ENCODE data around the gene RPS8.
"Not testable (repeated sequence)": the region's sequence is repeated elsewhere in the genome, so short reads cannot be mapped to it uniquely, and the experiment has no call there.

Gene RPS8

GRCh38 chr1:44808063-44808937 lies 33.0 kb downstream of the RPS8 start, which contains the start of gene BTBD19:
Gene BTBD19 (plus strand): TSS chr1:44808523. CDS start chr1:44808821, 298 bp downstream.
- peaks cover 19% of the 10 kb centered on the region for H3K4me1 ChIP-seq (ENCODE audit: low read length)

GRCh38 chr1:44808938-44809917 lies 33.9 kb downstream of the RPS8 start:
- Histone ChIP-seq H3K9me3 (replicated peaks; ENCODE audit: insufficient read depth, low read length) (no peaks in the 10 kb centered on the region), H3K36me3 (replicated peaks; ENCODE audit: insufficient read depth, low read length) (no peaks in the 10 kb centered on the region), H3K4me2 (ENCODE audit: low read depth, low read length) (peak overlapping the region; percentile 7; the same call in 1 of the 2 replicates), H2AFZ (ENCODE audit: low read length) (peak overlapping the region; percentile 52), H3F3A (ENCODE audit: insufficient read depth, low read length) (peaks cover 11% of the 10 kb centered on the region; the same call in 1 of the 2 replicates), H3K4me3 (ENCODE audit: low read length) (no peak overlapping the region), H3K9me2 (replicated peaks; ENCODE audit: insufficient read depth, low read length) (no peaks in the 10 kb centered on the region), H4K20me1 (ENCODE audit: insufficient read depth, low read length) (no peaks in the 10 kb centered on the region), H3K27ac (ENCODE audit: low read length) (peak overlapping the region; percentile 54; the same call in 1 of the 2 replicates), H3K4me1 (ENCODE audit: low read length) (peaks cover 19% of the 10 kb centered on the region), H3K27me3 (replicated peaks; ENCODE audit: insufficient read depth, low read length) (no peaks in the 10 kb centered on the region), H3K79me2 (ENCODE audit: low read length) (no peaks in the 10 kb centered on the region), H3K9ac (ENCODE audit: low read length) (no peak overlapping the region)
- peak; percentile 69 for DNase-seq
- TF ChIP-seq, protein P1, sequence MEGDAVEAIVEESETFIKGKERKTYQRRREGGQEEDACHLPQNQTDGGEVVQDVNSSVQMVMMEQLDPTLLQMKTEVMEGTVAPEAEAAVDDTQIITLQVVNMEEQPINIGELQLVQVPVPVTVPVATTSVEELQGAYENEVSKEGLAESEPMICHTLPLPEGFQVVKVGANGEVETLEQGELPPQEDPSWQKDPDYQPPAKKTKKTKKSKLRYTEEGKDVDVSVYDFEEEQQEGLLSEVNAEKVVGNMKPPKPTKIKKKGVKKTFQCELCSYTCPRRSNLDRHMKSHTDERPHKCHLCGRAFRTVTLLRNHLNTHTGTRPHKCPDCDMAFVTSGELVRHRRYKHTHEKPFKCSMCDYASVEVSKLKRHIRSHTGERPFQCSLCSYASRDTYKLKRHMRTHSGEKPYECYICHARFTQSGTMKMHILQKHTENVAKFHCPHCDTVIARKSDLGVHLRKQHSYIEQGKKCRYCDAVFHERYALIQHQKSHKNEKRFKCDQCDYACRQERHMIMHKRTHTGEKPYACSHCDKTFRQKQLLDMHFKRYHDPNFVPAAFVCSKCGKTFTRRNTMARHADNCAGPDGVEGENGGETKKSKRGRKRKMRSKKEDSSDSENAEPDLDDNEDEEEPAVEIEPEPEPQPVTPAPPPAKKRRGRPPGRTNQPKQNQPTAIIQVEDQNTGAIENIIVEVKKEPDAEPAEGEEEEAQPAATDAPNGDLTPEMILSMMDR (IDR thresholded peaks at IDR 0.05; ENCODE audit: low read length) = no peak
- TF ChIP-seq EZH2phosphoT487 (IDR thresholded peaks at IDR 0.05; ENCODE audit: low read length) (no peak), EZH2 (optimal IDR thresholded peaks at IDR 0.05; ENCODE audit: low read depth, low read length) (no peak)

More at GRCh38 chr1:44808063-44808937, 33.0 kb downstream of the RPS8 start, which contains the start of gene BTBD19:
- no peak for DNase-seq
- H3K9me3 ChIP-seq (replicated peaks; ENCODE audit: insufficient read depth, low read length) = no peaks in the 10 kb centered on the region
- TF ChIP-seq, protein P1 (IDR thresholded peaks at IDR 0.05; ENCODE audit: low read length) = no peak
- TF ChIP-seq EZH2 (optimal IDR thresholded peaks at IDR 0.05; ENCODE audit: low read depth, low read length) = no peak
- H3K9ac ChIP-seq (ENCODE audit: low read length) = no peak within 1 kb of the TSS
- H3K27me3 ChIP-seq (replicated peaks; ENCODE audit: insufficient read depth, low read length) = no peaks in the 10 kb centered on the region
- H3K4me3 ChIP-seq (ENCODE audit: low read length) = no peak within 1 kb of the TSS
- H2AFZ ChIP-seq (ENCODE audit: low read length) = peak within 1 kb of the TSS; percentile 52
- peaks cover 11% of the 10 kb centered on the region; the same call in 1 of the 2 replicates for H3F3A ChIP-seq (ENCODE audit: insufficient read depth, low read length)
- H3K9me2 ChIP-seq (replicated peaks; ENCODE audit: insufficient read depth, low read length) = no peaks in the 10 kb centered on the region
- peak within 1 kb of the TSS; percentile 7; the same call in 1 of the 2 replicates for H3K4me2 ChIP-seq (ENCODE audit: low read depth, low read length)
- H3K79me2 ChIP-seq (ENCODE audit: low read length) = no peaks in the 10 kb centered on the region
- H3K27ac ChIP-seq (ENCODE audit: low read length) = peak within 1 kb of the TSS; percentile 54; the same call in 1 of the 2 replicates
- no peaks in the 10 kb centered on the region for H4K20me1 ChIP-seq (ENCODE audit: insufficient read depth, low read length)
- H3K36me3 ChIP-seq (replicated peaks; ENCODE audit: insufficient read depth, low read length) = no peaks in the 10 kb centered on the region

- H3K27ac ChIP-seq (ENCODE audit: low read length) = peak overlapping the region; percentile 54; the same call in 1 of the 2 replicates
- TF ChIP-seq, protein P1 (IDR thresholded peaks at IDR 0.05; ENCODE audit: low read length) = no peak
- TF ChIP-seq EZH2phosphoT487 (IDR thresholded peaks at IDR 0.05; ENCODE audit: low read length) (no peak), EZH2 (optimal IDR thresholded peaks at IDR 0.05; ENCODE audit: low read depth, low read length) (no peak)
- H3K9ac ChIP-seq (ENCODE audit: low read length) = no peak overlapping the region
- no peaks in the 10 kb centered on the region for H3K9me2 ChIP-seq (replicated peaks; ENCODE audit: insufficient read depth, low read length)
- peaks cover 11% of the 10 kb centered on the region; the same call in 1 of the 2 replicates for H3F3A ChIP-seq (ENCODE audit: insufficient read depth, low read length)
- H2AFZ ChIP-seq (ENCODE audit: low read length) = peak overlapping the region; percentile 52; the same call in 1 of the 2 replicates
- H3K9me3 ChIP-seq (replicated peaks; ENCODE audit: insufficient read depth, low read length) = no peaks in the 10 kb centered on the region
- H3K4me3 ChIP-seq (ENCODE audit: low read length) = no peak overlapping the region
- H3K4me2 ChIP-seq (ENCODE audit: low read depth, low read length) = no peak overlapping the region
- 0 out of 2 replicates have a peak, but pooled peaks cover 4% of the 10 kb centered on the region for H3K27me3 ChIP-seq (replicated peaks; ENCODE audit: insufficient read depth, low read length)
- no peaks in the 10 kb centered on the region for H4K20me1 ChIP-seq (ENCODE audit: insufficient read depth, low read length)
- H3K36me3 ChIP-seq (replicated peaks; ENCODE audit: insufficient read depth, low read length) = no peaks in the 10 kb centered on the region
- no peaks in the 10 kb centered on the region for H3K79me2 ChIP-seq (ENCODE audit: low read length)
- H3K4me1 ChIP-seq (ENCODE audit: low read length) = peaks cover 19% of the 10 kb centered on the region
- no peak for DNase-seq
Observed at GRCh38 chr1:44810101-44810761, 34.9 kb downstream of the RPS8 start.

DNA sequence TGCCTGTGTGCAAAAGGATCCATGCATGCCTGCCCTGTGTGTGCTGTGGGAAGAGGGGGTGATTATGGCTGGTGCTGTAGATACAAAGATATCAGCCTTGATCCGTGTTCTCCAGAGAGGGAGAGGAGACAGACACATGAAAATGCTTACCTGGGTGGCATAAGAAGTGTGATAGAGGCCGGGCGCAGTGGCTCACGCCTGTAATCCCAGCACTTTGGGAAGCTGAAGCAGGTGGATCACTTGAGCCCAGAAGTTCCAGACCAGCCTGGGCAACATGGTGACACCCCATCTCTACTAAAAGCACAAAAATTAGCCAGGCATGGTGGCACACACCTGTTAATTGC lies 35.4 kb downstream of the RPS8 start:
- H3K36me3 ChIP-seq (replicated peaks; ENCODE audit: insufficient read depth, low read length); H3K27me3 ChIP-seq (replicated peaks; ENCODE audit: insufficient read depth, low read length); H4K20me1 ChIP-seq (ENCODE audit: insufficient read depth, low read length); H3K4me3 ChIP-seq (ENCODE audit: low read length); H3K27ac ChIP-seq (ENCODE audit: low read length); H3K9ac ChIP-seq (ENCODE audit: low read length); DNase-seq; H3K4me2 ChIP-seq (ENCODE audit: low read depth, low read length); H2AFZ ChIP-seq (ENCODE audit: low read length); H3K9me3 ChIP-seq (replicated peaks; ENCODE audit: insufficient read depth, low read length); H3K79me2 ChIP-seq (ENCODE audit: low read length); H3K9me2 ChIP-seq (replicated peaks; ENCODE audit: insufficient read depth, low read length): not testable (repeated sequence)
- H3K4me1 ChIP-seq (ENCODE audit: low read length) = peaks cover 19% of the 10 kb centered on the region
- H3F3A ChIP-seq (ENCODE audit: insufficient read depth, low read length) = peaks cover 11% of the 10 kb centered on the region; the same call in 1 of the 2 replicates

Measured in MM.1S (cell line).